GM15510 (cell line): ENCODE measurements around the gene ZNF146.

Source experiments
- POLR2A ChIP-seq: IDR thresholded peaks from 3 replicates; pipeline ENCODE4 v1.6.1; 2011; ENCODE audit warnings: borderline replicate concordance; ENCODE audit not compliant: insufficient read length; ENCODE audit errors: extremely low read depth

ZNF146 gene

GRCh38 chr19:36225219-36225892 lies 10.4 kb downstream of the ZNF146 start:
- TF ChIP-seq POLR2A: no peak

GRCh38 chr19:36236304-36236945 lies 21.5 kb downstream of the ZNF146 start:
- TF ChIP-seq POLR2A: no peak

GRCh38 chr19:36236946-36237310 lies 22.0 kb downstream of the ZNF146 start:
- no peak for TF ChIP-seq POLR2A

- no peak for TF ChIP-seq POLR2A
Measured at GRCh38 chr19:36244066-36244465, 29.2 kb downstream of the ZNF146 start.

- TF ChIP-seq POLR2A: no peak
Measured at GRCh38 chr19:36245210-36246005, 30.5 kb downstream of the ZNF146 start.

- no peak for TF ChIP-seq POLR2A
Measured at GRCh38 chr19:36246006-36246481, 31.1 kb downstream of the ZNF146 start.

- no peak for TF ChIP-seq POLR2A
Measured at GRCh38 chr19:36252047-36252446, 37.1 kb downstream of the ZNF146 start.

- TF ChIP-seq POLR2A: no peak
Measured at GRCh38 chr19:36254848-36255247, 39.9 kb downstream of the ZNF146 start.

GRCh38 chr19:36255316-36255715 lies 40.4 kb downstream of the ZNF146 start:
- no peak for TF ChIP-seq POLR2A

- TF ChIP-seq POLR2A: no peak
Measured at GRCh38 chr19:36256064-36256463, 41.2 kb downstream of the ZNF146 start.

GRCh38 chr19:36256853-36257519 lies 42.1 kb downstream of the ZNF146 start:
- no peak for TF ChIP-seq POLR2A

- TF ChIP-seq POLR2A: no peak
Measured at GRCh38 chr19:36257520-36257876, 42.6 kb downstream of the ZNF146 start.

- TF ChIP-seq POLR2A: no peak
Measured at GRCh38 chr19:36258028-36258875, 43.3 kb downstream of the ZNF146 start.

GRCh38 chr19:36259211-36259610 lies 44.3 kb downstream of the ZNF146 start:
- no peak for TF ChIP-seq POLR2A
